Ectodermal cell (in vitro differentiated cells): ENCODE measurements around the gene ACOX3.
"Not testable (repeated sequence)": the region's sequence is repeated elsewhere in the genome, so short reads cannot be mapped to it uniquely, and the experiment has no call there.

Experiments used
- H3K27ac ChIP-seq: 2 replicates; pipeline ENCODE4 v1.7.0; 2013; ENCODE audit warnings: mild to moderate bottlenecking, low read depth, low read length; ENCODE audit not compliant: insufficient read depth, poor library complexity, severe bottlenecking
- H3K27me3 ChIP-seq: 2 replicates; pipeline ENCODE4 v1.7.0; 2013; ENCODE audit warnings: mild to moderate bottlenecking, low read length; ENCODE audit not compliant: insufficient read depth, control insufficient read depth, poor library complexity, severe bottlenecking
- H3K36me3 ChIP-seq: one replicate; pipeline ENCODE4 v1.7.0; 2013; ENCODE audit warnings: low read length; ENCODE audit not compliant: control insufficient read depth, insufficient read depth
- H3K4me1 ChIP-seq: one replicate; pipeline ENCODE4 v1.7.0; 2013; ENCODE audit warnings: low read length; ENCODE audit not compliant: control insufficient read depth, insufficient read depth
- H3K4me3 ChIP-seq: 2 replicates; pipeline ENCODE4 v1.7.0; 2013; ENCODE audit warnings: low read depth, low read length, control low read depth; ENCODE audit not compliant: insufficient read depth
- H3K9me3 ChIP-seq: 2 replicates; pipeline ENCODE4 v1.7.0; 2013; ENCODE audit warnings: mild to moderate bottlenecking, low read length, moderate library complexity; ENCODE audit not compliant: control insufficient read depth
- WGBS, 2 experiments: methylation state at CpG; one replicate each; pipeline ENCODE4 v1.1.7; 2013; ENCODE audit warnings: missing lambda C conversion rate in 2 of 2; 5-methylcytosine and 5-hydroxymethylcytosine counted together

Gene ACOX3

GRCh38 chr4:8434251-8435073 is 6.1 kb downstream of the ACOX3 start:
- Histone ChIP-seq H3K9me3 (no peaks in the 10 kb centered on the region), H3K4me3 (no peak overlapping the region), H3K4me1 (peaks cover 10% of the 10 kb centered on the region), H3K27me3 (no peaks in the 10 kb centered on the region), H3K36me3 (no peaks in the 10 kb centered on the region), H3K27ac (no peak overlapping the region)
- 70 to 76% methylated on average over 19 to 21 of the region's 21 CpGs for WGBS, 2 experiments

DNA sequence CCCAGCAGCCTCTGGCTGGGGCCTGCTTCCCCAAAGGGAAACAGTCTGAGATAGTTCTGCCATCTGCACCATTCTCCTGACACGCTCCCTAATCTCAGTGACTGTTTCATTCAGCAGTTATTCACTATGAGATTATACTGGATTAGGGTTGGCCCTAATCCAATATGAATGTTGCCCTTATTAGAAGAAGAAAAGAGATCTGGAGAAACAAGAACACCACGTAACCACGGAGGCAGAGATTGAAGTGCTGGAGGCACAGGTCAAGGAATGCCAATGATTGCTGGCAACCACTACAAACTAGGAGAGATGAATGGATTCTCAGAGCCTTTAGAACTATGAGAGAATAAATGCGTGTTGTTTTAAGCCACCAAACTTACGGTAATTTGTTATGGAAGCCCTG is 7.4 kb downstream of the ACOX3 start:
- H3K9me3 ChIP-seq: no peaks in the 10 kb centered on the region
- 94 to 97% methylated on average over 5 of the region's 5 CpGs for WGBS, 2 experiments
- peaks cover 10% of the 10 kb centered on the region for H3K4me1 ChIP-seq
- no peaks in the 10 kb centered on the region for H3K36me3 ChIP-seq
- no peak overlapping the region for H3K27ac ChIP-seq
- no peak overlapping the region for H3K4me3 ChIP-seq
- H3K27me3 ChIP-seq: no peaks in the 10 kb centered on the region

DNA sequence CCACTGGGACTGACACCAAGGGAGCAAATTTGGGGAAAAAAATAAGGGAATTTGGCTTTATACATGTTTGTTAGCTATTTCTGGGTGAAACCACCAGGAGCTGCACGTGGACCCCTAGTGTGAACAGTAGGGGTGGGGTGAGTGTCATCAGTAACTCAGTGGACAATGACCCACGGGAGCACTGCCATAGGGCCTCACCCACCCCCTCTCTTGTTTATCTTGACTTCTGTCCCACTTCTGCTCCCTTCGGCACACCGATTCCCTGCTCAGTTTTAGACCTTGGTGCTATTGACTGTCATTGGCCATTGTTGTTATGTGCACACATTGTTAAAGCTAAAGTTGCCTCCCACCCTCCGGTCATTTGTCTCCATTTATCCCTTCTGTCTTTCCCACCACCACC is 9.0 kb downstream of the ACOX3 start:
- Histone ChIP-seq H3K36me3 (no peaks in the 10 kb centered on the region), H3K9me3 (no peaks in the 10 kb centered on the region), H3K27me3 (no peaks in the 10 kb centered on the region), H3K27ac (no peak overlapping the region), H3K4me3 (no peak overlapping the region), H3K4me1 (peaks cover 11% of the 10 kb centered on the region)
- 88 to 90% methylated on average over 5 of the region's 5 CpGs for WGBS, 2 experiments

DNA sequence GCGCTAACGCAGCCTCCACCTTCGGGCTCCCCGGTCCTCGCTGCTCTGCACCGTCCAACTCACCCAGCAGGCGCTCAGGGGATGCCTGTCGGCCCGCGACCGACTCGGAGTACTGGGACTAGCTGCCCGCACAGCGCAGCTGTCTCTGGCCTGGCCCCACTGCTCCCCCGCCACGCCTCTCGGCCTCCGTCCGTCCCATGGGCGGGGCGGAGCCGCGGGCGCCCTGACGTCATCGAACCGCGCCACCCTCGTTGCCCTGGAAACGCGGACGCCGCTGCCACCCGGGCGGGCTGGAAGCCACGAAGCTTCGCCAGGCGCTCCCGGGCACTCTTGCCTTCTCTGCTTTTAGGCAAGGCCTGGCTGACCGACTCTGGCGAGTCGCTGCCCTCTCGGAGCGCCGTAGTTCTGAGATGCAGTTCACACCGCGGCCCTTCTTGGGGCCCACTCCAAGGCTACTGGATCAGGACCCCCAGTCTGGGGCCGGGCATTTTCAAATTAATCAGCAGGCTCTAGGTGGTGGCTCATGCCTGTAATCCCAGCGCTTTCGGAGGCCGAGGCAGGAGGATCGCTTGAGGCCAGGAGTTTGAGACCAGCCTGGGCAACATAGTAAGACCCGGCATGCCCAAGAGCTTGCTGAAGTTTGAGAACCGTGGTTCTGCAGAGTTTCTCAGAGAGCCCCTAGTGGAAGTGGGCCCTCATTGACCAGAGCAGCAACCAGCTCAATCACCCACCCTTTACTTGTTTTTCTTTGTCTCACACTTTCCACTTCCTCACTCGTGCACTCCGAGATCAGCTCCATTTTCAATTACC is 12.0 kb downstream of the ACOX3 start:
- H3K9me3 ChIP-seq: no peaks in the 10 kb centered on the region
- WGBS, 2 experiments: 4 to 5% methylated on average over 56 of the region's 56 CpGs
- peak overlapping the region; percentile 11 for H3K27ac ChIP-seq
- H3K4me1 ChIP-seq: peaks cover 6% of the 10 kb centered on the region
- peak overlapping the region; percentile 72 for H3K4me3 ChIP-seq
- H3K36me3 ChIP-seq: no peaks in the 10 kb centered on the region
- no peaks in the 10 kb centered on the region for H3K27me3 ChIP-seq

GRCh38 chr4:8427761-8428287 is 12.7 kb downstream of the ACOX3 start:
- H3K36me3 ChIP-seq: no peaks in the 10 kb centered on the region
- 8% methylated on average over 21 of the region's 21 CpGs for WGBS, 2 experiments
- H3K9me3 ChIP-seq: no peaks in the 10 kb centered on the region
- peak overlapping the region; percentile 72 for H3K4me3 ChIP-seq
- H3K27ac ChIP-seq: no peak overlapping the region
- H3K4me1 ChIP-seq: peaks cover 6% of the 10 kb centered on the region
- no peaks in the 10 kb centered on the region for H3K27me3 ChIP-seq

DNA sequence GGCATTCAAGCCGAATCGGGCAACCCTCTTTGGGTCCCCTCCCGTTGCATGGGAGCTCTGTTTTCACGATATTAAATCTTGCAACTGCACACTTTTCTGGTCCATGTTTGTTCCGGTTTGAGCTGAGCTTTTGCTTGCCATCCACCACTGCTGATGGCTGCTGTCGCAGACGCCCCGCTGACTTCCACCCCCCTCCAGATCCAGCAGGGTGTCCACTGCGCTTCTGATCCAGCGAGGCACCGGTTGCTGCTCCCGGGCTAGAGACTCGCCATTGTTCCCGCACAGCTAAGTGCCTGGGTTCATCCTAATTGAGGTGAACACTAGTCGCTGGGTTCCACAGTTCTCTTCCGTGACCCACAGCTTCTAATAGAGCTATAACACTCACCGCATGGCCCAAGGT is 13.3 kb downstream of the ACOX3 start:
- H3K27me3 ChIP-seq: no peaks in the 10 kb centered on the region
- WGBS, 2 experiments: 87 to 89% methylated on average over 17 of the region's 17 CpGs
- no peaks in the 10 kb centered on the region for H3K36me3 ChIP-seq
- H3K9me3 ChIP-seq: no peaks in the 10 kb centered on the region
- H3K27ac ChIP-seq: no peak overlapping the region
- H3K4me1 ChIP-seq: peaks cover 6% of the 10 kb centered on the region
- no peak overlapping the region for H3K4me3 ChIP-seq

GRCh38 chr4:8422786-8423185 is 17.7 kb downstream of the ACOX3 start:
- Histone ChIP-seq H3K36me3 (no peaks in the 10 kb centered on the region), H3K4me3 (no peak overlapping the region), H3K27ac (no peak overlapping the region), H3K4me1 (peaks cover 5% of the 10 kb centered on the region), H3K27me3 (no peaks in the 10 kb centered on the region), H3K9me3 (no peaks in the 10 kb centered on the region)
- 95% methylated on average over 5 of the region's 5 CpGs for whole genome bisulfite sequencing, 2 experiments

DNA sequence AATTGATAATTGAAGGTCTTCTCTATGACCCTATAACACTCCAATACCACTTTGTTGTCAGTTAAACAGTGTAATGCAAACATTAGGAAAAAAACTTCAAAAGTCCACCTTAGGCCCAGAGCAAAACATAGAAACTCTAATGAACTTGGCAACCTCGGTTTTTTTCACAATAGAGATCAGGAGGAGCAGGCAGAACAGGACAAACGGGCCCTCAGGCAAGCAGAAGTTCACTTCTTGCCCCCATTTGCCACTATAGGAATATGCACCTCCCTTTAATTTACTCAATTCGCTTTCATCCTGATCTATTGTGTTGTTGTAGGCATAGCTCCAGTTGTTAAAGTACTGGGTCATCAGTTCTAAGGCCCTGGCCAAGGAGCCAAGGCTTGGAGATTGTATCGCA is 18.2 kb downstream of the ACOX3 start:
- H3K4me1 ChIP-seq: peaks cover under 1% of the 10 kb centered on the region
- H3K9me3 ChIP-seq: no peaks in the 10 kb centered on the region
- no peaks in the 10 kb centered on the region for H3K36me3 ChIP-seq
- H3K27ac ChIP-seq: no peak overlapping the region
- H3K4me3 ChIP-seq: no peak overlapping the region
- WGBS, 2 experiments: 88 to 92% methylated on average over 4 of the region's 4 CpGs
- H3K27me3 ChIP-seq: no peaks in the 10 kb centered on the region

GRCh38 chr4:8420151-8420550 is 20.4 kb downstream of the ACOX3 start:
- H3K27ac ChIP-seq, H3K4me1 ChIP-seq, H3K36me3 ChIP-seq, H3K4me3 ChIP-seq, H3K27me3 ChIP-seq, H3K9me3 ChIP-seq: not testable (repeated sequence)
